ENCODE results near the gene TSPAN19. TPM values are rescaled to one million over a fixed set of nuclear protein-coding genes. Genes with fewer than 3 reads are reported as not detected.

Gene TSPAN19
- total RNA-seq, 2 donors from 2014 or later: not detected

GRCh38 chr12:85002778-85003296 lies 33.2 kb downstream of the TSPAN19 start:
- no peak for DNase-seq (ENCODE audit: low spot score)
- Histone ChIP-seq H3K27ac (no peak overlapping the region), H3K36me3 (no peaks in the 10 kb centered on the region), H3K4me1 (no peaks in the 10 kb centered on the region), H3K9me3 (no peaks in the 10 kb centered on the region), H3K4me3 (no peak overlapping the region), H3K27me3 (no peaks in the 10 kb centered on the region)
- TF ChIP-seq, protein P1, sequence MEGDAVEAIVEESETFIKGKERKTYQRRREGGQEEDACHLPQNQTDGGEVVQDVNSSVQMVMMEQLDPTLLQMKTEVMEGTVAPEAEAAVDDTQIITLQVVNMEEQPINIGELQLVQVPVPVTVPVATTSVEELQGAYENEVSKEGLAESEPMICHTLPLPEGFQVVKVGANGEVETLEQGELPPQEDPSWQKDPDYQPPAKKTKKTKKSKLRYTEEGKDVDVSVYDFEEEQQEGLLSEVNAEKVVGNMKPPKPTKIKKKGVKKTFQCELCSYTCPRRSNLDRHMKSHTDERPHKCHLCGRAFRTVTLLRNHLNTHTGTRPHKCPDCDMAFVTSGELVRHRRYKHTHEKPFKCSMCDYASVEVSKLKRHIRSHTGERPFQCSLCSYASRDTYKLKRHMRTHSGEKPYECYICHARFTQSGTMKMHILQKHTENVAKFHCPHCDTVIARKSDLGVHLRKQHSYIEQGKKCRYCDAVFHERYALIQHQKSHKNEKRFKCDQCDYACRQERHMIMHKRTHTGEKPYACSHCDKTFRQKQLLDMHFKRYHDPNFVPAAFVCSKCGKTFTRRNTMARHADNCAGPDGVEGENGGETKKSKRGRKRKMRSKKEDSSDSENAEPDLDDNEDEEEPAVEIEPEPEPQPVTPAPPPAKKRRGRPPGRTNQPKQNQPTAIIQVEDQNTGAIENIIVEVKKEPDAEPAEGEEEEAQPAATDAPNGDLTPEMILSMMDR (IDR thresholded peaks at IDR 0.05): no peak

DNA sequence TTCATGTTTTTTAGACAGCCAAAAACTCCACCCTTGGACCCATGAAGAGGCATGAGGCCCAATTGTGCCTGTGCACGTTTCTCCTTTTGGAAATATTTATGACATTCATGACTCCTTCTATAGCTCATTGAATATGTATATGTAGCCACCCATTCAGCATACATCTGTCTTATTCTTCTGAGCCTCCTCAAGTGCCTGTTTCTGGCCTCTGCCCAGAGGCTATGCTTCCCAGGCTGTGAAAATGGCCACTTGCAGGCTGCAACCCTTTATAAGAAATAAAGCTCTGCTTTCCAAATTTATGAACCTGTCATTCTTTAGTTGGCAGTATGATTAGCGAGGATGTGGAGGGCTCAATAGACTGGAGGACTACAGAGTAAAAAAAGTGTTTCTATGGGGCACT lies 35.3 kb downstream of the TSPAN19 start:
- Histone ChIP-seq H3K36me3 (no peaks in the 10 kb centered on the region), H3K4me3 (no peak overlapping the region), H3K4me1 (no peaks in the 10 kb centered on the region), H3K9me3 (no peaks in the 10 kb centered on the region), H3K27ac (no peak overlapping the region), H3K27me3 (no peaks in the 10 kb centered on the region)
- DNase-seq (ENCODE audit: low spot score): no peak
- TF ChIP-seq, protein P1 (IDR thresholded peaks at IDR 0.05): no peak

DNA sequence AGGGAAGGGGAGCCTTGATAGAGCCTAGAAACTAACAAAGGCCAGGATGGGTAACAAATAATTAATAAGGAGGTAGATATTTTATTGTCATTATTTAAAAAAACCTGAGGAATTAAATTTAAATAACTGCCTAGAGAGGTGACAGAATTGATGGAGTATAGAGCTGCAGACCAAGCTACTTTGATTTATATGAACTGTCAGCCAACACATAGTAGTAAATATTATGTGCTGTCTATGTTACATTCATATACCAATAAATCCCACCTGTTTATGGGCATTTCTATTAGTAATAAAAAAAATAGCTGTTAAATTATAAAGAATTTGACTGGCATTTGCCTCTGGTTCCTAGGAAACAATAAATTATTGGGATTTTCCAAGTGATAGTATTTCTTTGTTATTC lies 37.7 kb downstream of the TSPAN19 start:
- TF ChIP-seq, protein P1 (IDR thresholded peaks at IDR 0.05): no peak
- Histone ChIP-seq H3K4me1 (no peaks in the 10 kb centered on the region), H3K9me3 (no peaks in the 10 kb centered on the region), H3K4me3 (no peak overlapping the region), H3K27me3 (no peaks in the 10 kb centered on the region), H3K27ac (no peak overlapping the region), H3K36me3 (no peaks in the 10 kb centered on the region)
- no peak for DNase-seq (ENCODE audit: low spot score)

DNA sequence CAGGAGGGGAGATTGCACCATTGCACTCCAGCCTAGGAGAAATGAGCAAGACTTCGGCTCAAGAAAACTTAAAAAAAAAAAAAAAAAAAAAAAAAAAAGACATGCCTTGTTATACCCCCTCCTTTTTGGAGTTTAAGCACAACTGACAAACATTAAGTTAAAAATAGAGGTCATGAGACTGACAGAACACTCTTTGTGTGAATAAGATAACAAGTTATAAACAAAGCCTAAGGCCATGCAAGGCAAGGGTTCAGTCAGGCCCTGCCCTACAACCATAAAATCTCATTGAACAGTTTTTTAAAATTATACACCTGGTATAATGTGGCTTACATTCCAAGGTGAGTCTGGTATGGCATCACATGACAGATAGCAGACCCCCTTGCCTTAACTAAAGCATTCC lies 39.3 kb downstream of the TSPAN19 start:
- Histone ChIP-seq H3K9me3 (no peaks in the 10 kb centered on the region), H3K36me3 (no peaks in the 10 kb centered on the region), H3K4me1 (no peaks in the 10 kb centered on the region), H3K27ac (no peak overlapping the region), H3K27me3 (no peaks in the 10 kb centered on the region), H3K4me3 (no peak overlapping the region)
- TF ChIP-seq, protein P1 (IDR thresholded peaks at IDR 0.05): no peak
- DNase-seq (ENCODE audit: low spot score): no peak

- H3K9me3 ChIP-seq: no peaks in the 10 kb centered on the region
- H3K4me1 ChIP-seq: no peaks in the 10 kb centered on the region
- no peak for DNase-seq (ENCODE audit: low spot score)
- H3K4me3 ChIP-seq: no peak overlapping the region
- TF ChIP-seq, protein P1 (IDR thresholded peaks at IDR 0.05): no peak
- H3K27ac ChIP-seq: no peak overlapping the region
- H3K27me3 ChIP-seq: no peaks in the 10 kb centered on the region
- H3K36me3 ChIP-seq: no peaks in the 10 kb centered on the region
Observed at GRCh38 chr12:84995641-84996040, 40.4 kb downstream of the TSPAN19 start.

DNA sequence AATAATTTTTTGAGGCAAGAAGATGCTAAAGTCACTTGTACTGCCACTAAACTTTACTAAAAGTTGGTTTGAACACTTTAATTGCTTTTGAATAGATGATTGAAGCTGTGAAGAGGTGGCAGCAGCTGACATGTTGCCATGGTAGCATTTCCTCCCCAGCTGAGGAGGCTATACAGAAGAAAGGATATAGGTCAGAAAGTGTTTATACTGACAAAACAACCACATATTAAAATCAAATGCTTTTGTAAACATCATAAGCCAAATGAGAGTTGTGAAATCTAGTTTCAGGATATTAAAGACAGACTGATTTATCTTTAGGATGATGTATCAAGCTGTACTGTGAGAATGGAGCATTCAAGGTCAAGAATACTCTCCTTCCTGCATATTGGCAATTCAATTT lies 41.7 kb downstream of the TSPAN19 start:
- DNase-seq (ENCODE audit: low spot score): no peak
- Histone ChIP-seq H3K27ac (no peak overlapping the region), H3K36me3 (no peaks in the 10 kb centered on the region), H3K4me3 (no peak overlapping the region), H3K9me3 (no peaks in the 10 kb centered on the region), H3K27me3 (no peaks in the 10 kb centered on the region), H3K4me1 (no peaks in the 10 kb centered on the region)
- TF ChIP-seq, protein P1 (IDR thresholded peaks at IDR 0.05): no peak

Measured in right atrium auricular region (tissue), 2 donors.